HG02938 (cell line): Measurements from ENCODE around the gene LAMA2.
A peak's percentile ranks its signal among the peaks of the same experiment; 100 is the strongest.

Experiments
- ATAC-seq: cut with Tn5 transposase; IDR thresholded peaks from one replicate; pipeline ENCODE4 v1.9.1; 2021; ENCODE audit warnings: mild to moderate bottlenecking, moderate library complexity; ENCODE audit not compliant: unreplicated experiment

Gene LAMA2

GRCh38 chr6:129351807-129352206, 468.9 kb downstream of the LAMA2 start:
- no peak for ATAC-seq

DNA sequence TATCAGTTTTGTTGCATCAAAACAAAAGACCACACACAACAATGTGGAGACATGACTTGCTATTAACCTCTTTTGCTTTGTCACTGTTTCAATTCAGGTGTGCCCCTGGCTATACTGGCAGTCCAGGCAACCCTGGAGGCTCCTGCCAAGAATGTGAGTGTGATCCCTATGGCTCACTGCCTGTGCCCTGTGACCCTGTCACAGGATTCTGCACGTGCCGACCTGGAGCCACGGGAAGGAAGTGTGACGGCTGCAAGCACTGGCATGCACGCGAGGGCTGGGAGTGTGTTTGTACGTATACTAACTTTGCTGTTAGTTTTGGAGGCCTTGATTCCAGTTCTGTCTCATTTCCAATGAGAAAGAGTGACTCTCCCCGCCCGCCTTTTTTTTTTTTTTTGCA, 470.1 kb downstream of the LAMA2 start:
- ATAC-seq: no peak

- ATAC-seq: no peak
Observed at GRCh38 chr6:129356129-129356528, 473.2 kb downstream of the LAMA2 start.

DNA sequence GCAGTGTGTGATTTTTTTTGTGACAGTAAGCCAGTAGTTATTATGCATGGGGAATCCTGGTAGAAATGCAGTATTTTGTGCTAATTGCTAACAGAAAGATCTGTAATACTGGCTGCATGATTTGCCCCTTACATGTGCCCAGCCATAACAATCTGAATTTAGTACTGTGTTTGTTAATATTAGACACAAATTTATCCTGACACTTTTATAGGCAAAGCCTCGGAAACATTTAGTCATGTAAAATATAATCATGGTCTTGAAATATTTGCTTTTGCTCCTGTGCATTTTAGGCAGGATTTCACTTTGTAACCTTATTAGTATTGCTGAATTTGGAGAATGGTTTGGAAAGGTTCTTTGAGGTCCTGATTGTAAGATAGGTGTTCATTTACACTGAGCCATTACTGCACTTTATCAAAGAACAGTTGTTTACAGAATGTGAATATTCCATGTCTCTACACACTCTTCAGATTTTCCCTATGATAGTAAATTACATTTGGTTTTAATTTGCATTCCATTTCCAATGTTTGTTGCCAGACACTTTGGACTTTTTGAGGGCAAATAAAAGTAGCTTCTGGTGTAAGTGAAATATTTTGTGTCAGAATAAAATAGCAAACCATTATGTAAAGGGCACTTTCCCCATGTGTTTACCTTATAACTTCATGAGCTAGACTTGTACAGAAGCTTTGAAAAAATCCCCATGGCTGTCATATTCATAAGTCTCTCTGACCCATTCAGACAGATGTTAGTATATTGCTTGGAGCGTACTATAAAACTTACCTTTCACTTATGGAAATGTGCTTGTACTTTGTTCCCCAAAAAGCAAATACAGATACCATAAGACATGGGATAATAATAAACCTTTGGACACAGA, 477.1 kb downstream of the LAMA2 start:
- ATAC-seq: no peak

DNA sequence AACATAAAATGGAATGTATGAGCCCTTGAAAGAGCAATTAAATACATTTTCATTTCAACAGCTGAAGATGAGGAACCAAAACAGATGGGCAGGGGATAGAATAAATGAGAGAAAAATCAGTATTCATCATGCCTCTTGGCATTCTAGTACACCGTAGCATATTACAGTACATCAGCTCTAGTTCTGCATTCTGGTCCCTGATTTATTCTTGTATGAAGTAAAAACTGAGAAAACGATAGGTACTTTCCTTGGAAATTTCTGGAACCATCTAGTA, 477.7 kb downstream of the LAMA2 start:
- ATAC-seq: no peak

- no peak for ATAC-seq
Observed at GRCh38 chr6:129364037-129364436, 481.1 kb downstream of the LAMA2 start.

GRCh38 chr6:129364767-129365166, 481.8 kb downstream of the LAMA2 start:
- ATAC-seq: no peak

DNA sequence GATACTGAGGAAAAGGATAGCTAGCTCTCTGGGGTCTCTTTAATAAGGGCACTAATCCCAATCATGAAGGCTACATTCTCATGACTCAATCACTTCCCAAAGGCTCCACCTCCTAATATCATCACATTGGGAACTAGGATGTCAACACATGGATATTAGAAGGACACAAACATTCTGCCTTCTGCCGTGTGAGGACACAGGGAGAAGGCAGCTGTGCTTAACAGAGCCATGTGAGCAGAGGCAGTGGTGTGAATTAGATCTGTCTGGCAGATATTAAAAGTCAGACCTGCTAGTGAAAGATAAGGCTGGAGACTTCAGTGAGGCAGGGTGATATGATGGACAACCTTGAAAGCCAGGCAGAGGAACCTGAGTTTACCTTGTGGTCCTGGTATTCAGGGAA, 485.1 kb downstream of the LAMA2 start:
- ATAC-seq: no peak

DNA sequence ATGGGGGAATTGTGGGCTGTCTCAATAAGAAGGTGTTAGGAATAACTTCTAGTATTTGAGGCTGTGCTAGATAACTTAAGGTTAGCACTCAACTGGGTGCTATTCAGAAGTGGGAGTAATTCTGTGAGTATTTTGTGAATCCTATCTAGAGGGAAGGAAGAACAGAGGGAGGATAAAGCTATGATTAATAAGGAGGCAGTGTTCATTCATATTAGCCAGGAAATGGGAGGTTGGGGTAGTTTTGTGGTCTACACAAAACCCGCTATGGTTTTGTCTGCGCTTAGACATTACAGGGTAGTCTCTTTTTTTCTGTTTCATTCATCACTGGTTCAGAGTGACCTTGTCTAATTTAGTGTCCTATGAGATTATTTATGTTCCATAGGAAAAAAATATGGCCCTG, 486.0 kb downstream of the LAMA2 start:
- ATAC-seq: no peak

DNA sequence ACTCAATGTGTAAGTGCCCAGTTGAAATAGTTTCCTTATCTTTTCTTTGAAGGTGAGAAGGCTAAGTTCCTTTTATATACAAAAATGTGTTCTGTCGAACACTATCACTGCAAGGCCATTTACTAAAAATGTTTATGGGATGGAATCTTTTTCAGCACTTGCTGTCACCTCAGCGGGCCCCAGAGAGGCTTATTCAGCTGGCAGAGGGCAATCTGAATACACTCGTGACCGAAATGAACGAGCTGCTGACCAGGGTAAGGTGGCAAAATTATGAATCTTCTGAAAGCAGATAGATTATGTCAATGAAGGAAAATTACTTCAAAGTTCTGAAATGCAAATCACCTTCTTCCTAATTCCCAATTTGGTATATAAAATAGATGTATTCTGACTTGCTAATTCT, 486.8 kb downstream of the LAMA2 start:
- no peak for ATAC-seq

- ATAC-seq: peak; percentile 67
Observed at GRCh38 chr6:129370268-129370916, 487.5 kb downstream of the LAMA2 start.

DNA sequence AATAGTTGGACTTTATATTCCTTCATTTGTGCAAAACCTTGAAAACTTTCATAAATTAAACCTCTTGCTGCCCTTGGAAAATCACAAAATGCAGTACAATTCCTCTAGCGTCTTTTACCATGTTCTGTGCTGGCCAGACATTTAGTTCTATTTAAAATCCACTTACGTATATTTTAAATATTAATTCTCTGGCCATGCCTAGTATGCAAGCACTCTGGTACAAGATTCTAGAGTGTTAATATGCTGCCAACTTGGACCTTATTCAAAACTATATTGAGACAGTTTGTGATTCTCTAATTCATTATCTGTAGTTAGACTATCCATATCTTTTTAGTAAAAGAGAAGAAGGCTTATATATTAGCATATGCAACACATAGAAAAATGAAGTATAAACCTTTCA, 498.9 kb downstream of the LAMA2 start:
- ATAC-seq: no peak

- no peak for ATAC-seq
Observed at GRCh38 chr6:129382916-129383315, 500.0 kb downstream of the LAMA2 start.

- no peak for ATAC-seq
Observed at GRCh38 chr6:129385117-129385516, 502.2 kb downstream of the LAMA2 start.

DNA sequence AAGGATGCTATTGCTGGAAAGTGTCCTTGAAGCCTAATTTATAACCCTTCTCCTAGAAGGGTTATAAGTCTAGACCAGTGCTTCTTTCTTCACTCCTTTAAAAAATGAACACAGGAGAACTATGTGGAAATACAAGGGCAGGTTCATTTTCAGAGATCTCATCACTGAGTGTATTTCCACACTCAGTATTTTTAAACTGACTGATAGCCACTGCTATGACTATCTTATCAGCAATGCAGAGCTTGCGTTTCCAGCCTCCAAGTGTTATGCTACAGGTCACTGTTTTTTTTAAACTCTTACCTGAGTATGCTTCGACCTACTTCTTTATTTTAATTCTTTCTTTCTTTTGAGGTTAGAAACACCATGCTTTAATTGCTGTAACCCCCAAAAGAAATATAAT, 508.0 kb downstream of the LAMA2 start:
- ATAC-seq: no peak

DNA sequence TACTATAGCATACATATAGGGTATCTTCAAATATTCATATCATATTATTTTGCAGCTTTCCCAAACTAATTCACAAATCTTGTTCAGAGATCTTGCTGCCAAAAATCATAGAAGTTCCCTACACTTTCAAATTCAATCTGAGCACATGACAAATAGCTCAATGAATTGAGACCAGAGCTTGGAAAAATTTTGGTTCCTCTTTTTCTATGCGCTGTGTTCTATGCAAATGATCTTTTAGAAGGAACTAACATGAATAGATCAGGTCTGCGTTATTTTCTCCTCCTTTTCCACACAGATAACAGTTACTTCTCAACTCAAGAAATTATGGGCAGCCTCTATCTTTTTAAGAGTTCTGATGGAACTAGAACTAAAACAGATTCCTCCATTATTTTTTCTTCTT, 510.7 kb downstream of the LAMA2 start:
- no peak for ATAC-seq

GRCh38 chr6:129398764-129399163, 515.8 kb downstream of the LAMA2 start:
- ATAC-seq: no peak

- ATAC-seq: no peak
Observed at GRCh38 chr6:129402244-129402643, 519.3 kb downstream of the LAMA2 start.

GRCh38 chr6:129411092-129411491, 528.2 kb downstream of the LAMA2 start:
- ATAC-seq: no peak

- ATAC-seq: no peak
Observed at GRCh38 chr6:129416337-129416990, 533.5 kb downstream of the LAMA2 start.

DNA sequence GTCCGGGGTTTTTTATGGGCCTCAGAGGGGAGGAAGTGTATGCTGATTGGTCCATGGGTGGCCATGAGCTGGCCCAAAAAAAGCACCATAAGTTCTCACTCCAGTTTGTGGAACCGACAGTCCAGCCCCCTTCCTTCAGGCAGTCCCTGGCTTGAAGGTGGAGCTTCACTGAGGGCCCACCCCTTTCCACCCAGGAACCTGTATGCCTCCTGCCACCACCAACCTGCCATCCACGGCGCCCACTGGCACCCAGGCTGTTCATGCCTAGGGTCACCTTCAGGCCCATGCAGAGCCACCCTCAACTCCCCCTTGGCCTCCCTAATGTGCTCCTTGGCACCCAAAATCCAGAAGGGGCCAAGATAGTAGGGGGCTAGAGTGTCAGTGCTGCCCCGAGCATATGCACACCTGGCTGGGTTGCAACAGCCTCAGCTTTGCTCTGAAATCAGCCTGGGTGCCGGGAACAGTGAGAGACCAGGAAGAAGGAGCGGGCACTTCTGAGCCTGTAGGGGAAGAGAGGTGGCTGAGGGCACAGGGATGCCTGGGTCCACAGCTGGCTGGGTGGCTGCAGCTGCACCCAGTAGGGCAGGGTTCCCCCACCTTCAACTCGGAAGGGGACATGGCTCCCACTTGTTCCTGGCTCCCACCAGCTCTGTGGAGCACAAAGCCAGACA, 534.6 kb downstream of the LAMA2 start:
- ATAC-seq: no peak

GRCh38 chr6:129419324-129419723, 536.4 kb downstream of the LAMA2 start:
- ATAC-seq: no peak
